ENCODE measurements around the gene GAS1.

GAS1 gene

DNA sequence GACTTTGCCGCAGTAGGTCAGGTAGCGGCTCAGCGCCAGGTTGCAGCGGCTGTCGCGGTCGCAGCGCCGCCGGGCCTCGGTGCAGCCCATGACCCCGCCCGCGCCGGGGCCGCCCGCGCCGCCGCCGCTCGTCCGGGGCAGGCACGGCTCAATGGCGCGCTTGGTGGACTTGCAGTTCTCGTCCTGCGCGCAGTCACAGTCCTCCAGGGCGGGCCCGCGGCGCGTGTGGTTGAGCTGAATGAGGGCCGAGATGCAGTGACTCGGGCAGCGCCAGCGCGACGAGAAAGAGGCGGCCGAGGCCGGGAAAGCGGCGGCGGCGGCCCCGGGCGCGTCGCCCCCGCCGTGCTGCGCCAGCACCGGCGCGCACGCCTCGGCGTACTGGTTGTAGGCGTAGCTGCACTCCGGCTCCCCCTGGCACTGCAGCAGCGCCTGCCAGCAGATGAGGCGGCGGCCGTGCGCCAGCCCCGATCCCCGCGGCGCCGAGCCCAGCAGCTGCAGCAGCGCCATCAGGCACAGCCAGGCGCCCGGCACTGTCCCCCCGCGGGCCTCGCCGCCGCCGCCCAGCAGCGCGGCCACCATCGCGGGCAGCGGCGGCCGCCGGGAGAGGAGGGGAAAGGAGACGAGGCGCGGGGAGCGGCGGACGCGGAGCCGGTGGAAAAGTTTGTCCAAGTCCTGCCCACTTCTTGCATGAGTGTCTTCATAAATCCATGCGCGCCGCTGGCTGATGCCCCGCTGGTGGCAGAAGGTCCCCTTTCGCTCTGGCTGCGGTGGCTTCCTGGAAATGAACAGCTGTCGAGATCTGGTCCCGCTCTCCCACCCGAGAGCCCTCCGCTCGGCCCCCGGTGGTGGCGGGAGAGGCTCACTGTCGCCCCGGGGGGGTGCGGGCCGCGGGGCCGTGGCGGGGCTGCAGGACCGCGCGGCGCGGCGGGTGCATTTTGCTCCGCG is 833 bp downstream of the GAS1 start:
- H3K27ac Mint-ChIP-seq: no peak overlapping the region
- H3K4me1 Mint-ChIP-seq: peaks cover 8 to 22% of the 10 kb centered on the region in 2 donors
- H3K36me3 Mint-ChIP-seq: no peaks in the 10 kb centered on the region
- H3K9me3 Mint-ChIP-seq: peaks cover 0 to 2% of the 10 kb centered on the region in 2 donors
- H3K4me3 Mint-ChIP-seq: peak overlapping the region; percentile 67 to 69
- H3K27me3 Mint-ChIP-seq: peaks cover 41 to 56% of the 10 kb centered on the region in 2 donors
- peak; percentile 42 for DNase-seq
- peak; percentile 62 to 65 for ATAC-seq (replicated peaks)

DNA sequence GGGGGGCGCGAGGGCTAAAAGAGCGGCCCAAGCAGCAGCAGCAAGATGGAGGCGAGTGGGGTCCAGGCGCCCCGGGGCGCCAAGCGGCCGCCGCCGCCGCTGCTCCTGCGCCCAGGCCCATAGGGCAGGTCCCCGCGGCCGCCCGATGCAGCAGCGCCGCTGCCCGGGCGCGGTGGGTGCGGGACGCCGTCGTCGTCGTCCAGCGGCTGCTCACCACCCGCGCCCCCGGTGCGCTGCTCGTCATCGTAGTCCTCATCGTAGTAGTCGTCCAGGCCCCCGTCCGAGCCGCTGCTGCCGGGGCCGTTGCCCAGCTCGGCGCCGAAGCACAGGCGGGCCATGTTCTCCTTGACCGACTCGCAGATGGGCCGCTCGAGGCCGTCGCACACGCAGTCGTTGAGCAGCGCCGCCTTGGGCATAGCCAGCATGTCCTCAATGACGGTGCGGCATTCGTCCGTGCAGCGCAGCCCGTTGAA is 1.5 kb downstream of the GAS1 start:
- H3K9me3 Mint-ChIP-seq: no peaks in the 10 kb centered on the region
- no peaks in the 10 kb centered on the region for H3K36me3 Mint-ChIP-seq
- peak overlapping the region; percentile 61 to 67 for H3K4me3 Mint-ChIP-seq
- peak; percentile 2 to 17 for ATAC-seq (replicated peaks)
- no peak for DNase-seq
- no peak overlapping the region for H3K27ac Mint-ChIP-seq
- H3K4me1 Mint-ChIP-seq: peaks cover 8 to 22% of the 10 kb centered on the region in 2 donors
- H3K27me3 Mint-ChIP-seq: peaks cover 43 to 59% of the 10 kb centered on the region in 2 donors

DNA sequence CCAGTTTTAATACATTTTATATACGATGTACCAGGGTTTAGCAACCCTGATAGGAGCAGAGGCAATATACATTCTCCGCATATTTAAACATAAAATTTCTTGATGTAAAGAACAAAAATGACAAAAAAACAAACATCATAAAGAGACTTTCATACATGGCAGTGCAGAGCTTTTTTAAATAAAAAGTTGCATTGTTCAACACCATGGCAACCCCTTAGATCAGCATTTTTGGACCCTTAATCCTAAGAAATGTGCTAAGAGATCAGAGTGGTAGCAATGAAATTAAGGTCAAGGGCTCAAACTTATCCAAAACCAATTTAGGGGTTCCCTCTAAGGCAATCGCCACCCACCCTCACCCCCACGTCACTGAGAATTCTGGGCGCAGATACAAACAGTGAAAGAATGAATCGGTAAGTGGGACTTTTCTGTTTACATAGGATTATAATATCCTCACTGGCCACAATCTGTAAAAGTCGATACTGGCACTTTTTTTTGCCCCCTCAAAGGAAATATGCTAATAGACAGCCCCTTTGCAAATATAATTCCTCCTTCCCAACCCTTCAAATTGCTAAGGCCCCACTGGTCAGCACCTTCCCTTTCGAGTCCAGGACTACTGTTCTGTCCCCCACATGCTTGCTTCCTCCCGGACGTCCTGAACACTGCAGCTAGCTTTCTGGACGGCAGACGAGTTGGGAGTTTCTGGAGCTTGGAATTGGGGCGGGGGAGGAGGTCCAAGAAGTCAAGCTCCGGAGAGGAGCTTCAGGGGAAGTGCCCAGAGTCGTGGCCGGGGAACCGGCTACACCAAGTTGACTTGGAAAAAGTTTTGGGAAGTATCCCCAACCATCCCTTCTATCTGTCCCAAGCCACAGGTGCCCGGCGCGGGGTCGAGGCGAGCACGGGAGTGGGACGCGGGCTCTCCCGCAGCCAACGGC is 2.2 kb downstream of the GAS1 start:
- ATAC-seq (replicated peaks) (no peak), DNase-seq (no peak)
- H3K9me3 Mint-ChIP-seq: no peaks in the 10 kb centered on the region
- peak overlapping the region; percentile 2 to 44 for H3K4me3 Mint-ChIP-seq
- H3K27ac Mint-ChIP-seq: no peak overlapping the region
- H3K4me1 Mint-ChIP-seq: peaks cover 8 to 22% of the 10 kb centered on the region in 2 donors
- no peaks in the 10 kb centered on the region for H3K36me3 Mint-ChIP-seq
- H3K27me3 Mint-ChIP-seq: peaks cover 38 to 55% of the 10 kb centered on the region in 2 donors

DNA sequence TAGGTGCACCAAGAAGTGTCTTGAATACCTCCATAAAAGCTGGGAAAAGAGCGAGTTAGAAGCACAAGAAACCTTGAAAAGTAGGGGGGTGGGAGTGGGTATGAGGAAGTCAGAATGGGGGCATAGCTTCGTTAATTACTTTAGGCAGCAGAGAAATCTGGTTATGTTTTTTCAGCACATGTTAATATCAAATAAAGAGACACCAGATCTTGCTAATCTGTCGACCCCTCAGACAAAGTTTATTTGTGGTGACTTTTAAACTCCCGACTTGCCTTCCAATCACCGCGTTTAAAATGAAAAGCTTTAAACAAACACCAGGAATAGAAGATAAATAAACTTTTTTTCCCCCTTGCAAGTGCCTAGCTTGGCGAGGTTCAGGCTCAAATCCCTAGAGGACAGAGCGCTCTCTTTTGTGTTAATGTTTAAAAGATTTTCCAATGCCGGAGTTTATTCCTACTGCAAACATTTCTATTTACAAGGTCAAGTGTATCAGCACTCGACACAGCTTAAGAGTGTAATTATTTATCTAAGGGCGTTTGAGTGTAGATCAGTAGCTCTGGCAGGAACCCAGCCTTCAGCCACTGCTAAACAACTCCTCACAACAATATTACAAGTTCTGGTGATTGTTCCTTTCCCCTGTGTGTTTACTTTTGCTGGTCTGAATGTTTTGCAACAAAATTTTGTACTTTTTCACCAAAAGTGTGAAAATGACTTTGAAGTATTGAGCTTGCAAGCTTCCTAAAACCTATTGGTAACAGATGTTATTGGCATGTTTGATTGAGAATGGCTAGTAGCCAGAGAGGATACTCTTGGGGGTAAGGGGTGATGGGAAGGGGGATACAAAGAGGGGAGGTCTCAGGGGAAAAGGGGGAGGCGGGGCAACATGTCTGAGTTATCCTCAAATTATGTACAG is 3.8 kb downstream of the GAS1 start:
- no peak overlapping the region for H3K4me3 Mint-ChIP-seq
- H3K9me3 Mint-ChIP-seq: no peaks in the 10 kb centered on the region
- H3K4me1 Mint-ChIP-seq: peaks cover 5 to 17% of the 10 kb centered on the region in 2 donors
- ATAC-seq (replicated peaks) (no peak), DNase-seq (no peak)
- H3K27me3 Mint-ChIP-seq: peaks cover 44 to 65% of the 10 kb centered on the region in 2 donors
- no peaks in the 10 kb centered on the region for H3K36me3 Mint-ChIP-seq
- no peak overlapping the region for H3K27ac Mint-ChIP-seq

DNA sequence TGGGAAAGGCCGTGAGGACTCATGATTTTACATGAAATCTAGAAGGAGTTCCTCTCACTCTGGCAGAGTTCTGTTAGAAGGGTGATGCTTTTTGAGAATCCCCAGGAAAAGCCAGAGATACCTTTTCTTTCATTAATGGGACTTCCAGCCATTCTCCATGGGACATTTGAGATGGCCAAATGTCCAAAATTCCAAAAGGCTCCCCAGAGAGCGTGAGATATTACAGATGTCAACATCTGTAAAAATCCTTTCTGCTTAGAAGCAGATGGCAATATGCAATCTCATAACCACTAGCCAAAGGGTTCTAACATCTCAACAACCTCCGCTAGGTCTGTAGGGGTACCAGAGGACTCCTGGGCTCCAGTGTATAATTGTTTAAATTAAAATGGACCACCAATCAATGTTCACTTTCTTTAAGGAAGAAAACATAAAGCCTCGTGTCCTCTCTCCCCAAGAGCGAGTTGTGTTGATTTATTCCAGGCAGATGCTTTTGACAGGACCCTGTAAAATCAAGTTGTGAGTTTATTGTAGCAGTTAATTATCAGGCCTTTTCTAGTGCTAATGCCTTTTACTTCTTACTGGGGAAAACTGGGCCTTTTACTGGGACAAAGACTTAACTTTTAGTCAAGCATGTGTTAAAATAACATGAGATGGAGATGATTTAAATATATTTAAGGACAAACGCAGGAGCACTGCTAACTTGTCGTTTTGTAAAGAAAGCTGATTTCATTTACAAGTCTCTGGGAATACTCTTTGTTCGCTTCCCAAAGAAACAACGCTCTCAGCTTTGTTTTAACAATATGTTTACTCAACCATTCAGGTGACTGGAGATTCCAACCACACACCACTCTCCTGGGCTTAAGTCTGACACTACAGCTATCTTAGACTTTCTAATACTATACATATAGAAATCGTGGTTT is 4.8 kb downstream of the GAS1 start:
- H3K27me3 Mint-ChIP-seq: peaks cover 44 to 70% of the 10 kb centered on the region in 2 donors
- no peak for DNase-seq
- no peaks in the 10 kb centered on the region for H3K36me3 Mint-ChIP-seq
- ATAC-seq (replicated peaks): no peak
- peaks cover 5 to 12% of the 10 kb centered on the region in 2 donors for H3K4me1 Mint-ChIP-seq
- H3K9me3 Mint-ChIP-seq: no peaks in the 10 kb centered on the region
- H3K27ac Mint-ChIP-seq: no peak overlapping the region
- H3K4me3 Mint-ChIP-seq: no peak overlapping the region

DNA sequence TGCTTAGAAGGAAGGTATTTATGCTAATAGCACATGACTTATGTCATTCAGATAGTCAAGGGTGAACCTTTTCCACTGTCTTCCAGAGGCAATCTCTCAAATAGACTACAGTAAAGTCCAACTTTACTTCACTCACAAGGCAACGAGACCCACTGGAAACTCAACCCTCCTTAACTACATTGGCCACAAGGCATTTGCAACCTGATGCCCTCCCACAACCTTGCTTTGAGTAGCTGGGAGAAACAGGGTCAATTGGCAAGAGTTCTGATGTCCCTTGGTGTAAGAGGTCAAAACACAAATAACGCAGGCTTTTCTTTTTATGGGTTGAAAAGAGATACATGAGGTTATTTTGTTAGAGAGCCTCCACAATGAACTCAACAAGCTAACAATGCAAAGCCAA is 6.1 kb downstream of the GAS1 start:
- Mint-ChIP-seq H3K36me3 (no peaks in the 10 kb centered on the region), H3K27ac (no peak overlapping the region), H3K9me3 (no peaks in the 10 kb centered on the region), H3K4me3 (no peak overlapping the region), H3K4me1 (peaks cover 5 to 12% of the 10 kb centered on the region in 2 donors), H3K27me3 (peaks cover 44 to 70% of the 10 kb centered on the region in 2 donors)
- DNase-seq: no peak
- ATAC-seq (replicated peaks): no peak

DNA sequence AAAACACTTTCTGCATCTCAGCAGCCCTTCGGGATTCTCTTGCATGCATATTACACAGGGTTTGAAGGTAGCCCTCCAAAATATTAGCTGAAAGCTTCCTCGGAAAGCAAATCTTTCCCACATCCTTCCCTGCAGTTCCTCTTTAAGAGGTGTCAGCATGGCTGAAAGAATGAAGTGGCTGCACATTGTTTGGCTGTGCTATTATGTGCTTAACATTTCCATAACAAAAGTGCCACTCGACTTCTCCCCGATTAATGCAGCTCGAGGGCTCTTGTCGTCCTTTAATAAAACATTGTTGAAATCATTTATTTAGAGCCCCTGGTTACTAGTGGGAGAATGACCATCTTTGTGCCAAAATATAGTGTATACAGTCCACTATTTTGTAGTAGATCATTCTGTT is 6.5 kb downstream of the GAS1 start:
- H3K27me3 Mint-ChIP-seq: peaks cover 41 to 67% of the 10 kb centered on the region in 2 donors
- H3K9me3 Mint-ChIP-seq: no peaks in the 10 kb centered on the region
- peaks cover 2 to 9% of the 10 kb centered on the region in 2 donors for H3K4me1 Mint-ChIP-seq
- H3K4me3 Mint-ChIP-seq: no peak overlapping the region
- no peak overlapping the region for H3K27ac Mint-ChIP-seq
- no peak for ATAC-seq (replicated peaks)
- H3K36me3 Mint-ChIP-seq: no peaks in the 10 kb centered on the region
- no peak for DNase-seq

DNA sequence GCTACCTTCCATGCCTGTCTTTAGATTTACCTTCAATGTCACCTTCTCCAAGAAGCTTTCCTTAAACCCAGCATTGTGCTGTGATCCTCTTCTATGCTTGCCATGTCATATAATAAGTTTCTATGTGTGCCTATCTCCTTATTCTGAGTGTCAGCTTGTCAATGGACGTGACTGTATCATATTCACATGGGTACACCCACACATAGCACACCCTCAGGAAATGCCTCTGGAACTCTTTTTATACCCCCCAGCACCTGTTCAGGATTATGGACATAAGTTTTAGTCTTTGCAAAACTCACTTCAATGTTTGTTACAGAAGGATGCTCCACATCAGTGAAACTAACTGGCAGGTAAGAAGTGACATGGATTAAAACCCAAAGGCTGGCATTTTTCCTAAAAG is 7.4 kb downstream of the GAS1 start:
- H3K9me3 Mint-ChIP-seq: no peaks in the 10 kb centered on the region
- no peak for DNase-seq
- H3K36me3 Mint-ChIP-seq: no peaks in the 10 kb centered on the region
- peaks cover 35 to 58% of the 10 kb centered on the region in 2 donors for H3K27me3 Mint-ChIP-seq
- no peak for ATAC-seq (replicated peaks)
- no peaks in the 10 kb centered on the region for H3K4me1 Mint-ChIP-seq
- H3K4me3 Mint-ChIP-seq: no peak overlapping the region
- no peak overlapping the region for H3K27ac Mint-ChIP-seq

DNA sequence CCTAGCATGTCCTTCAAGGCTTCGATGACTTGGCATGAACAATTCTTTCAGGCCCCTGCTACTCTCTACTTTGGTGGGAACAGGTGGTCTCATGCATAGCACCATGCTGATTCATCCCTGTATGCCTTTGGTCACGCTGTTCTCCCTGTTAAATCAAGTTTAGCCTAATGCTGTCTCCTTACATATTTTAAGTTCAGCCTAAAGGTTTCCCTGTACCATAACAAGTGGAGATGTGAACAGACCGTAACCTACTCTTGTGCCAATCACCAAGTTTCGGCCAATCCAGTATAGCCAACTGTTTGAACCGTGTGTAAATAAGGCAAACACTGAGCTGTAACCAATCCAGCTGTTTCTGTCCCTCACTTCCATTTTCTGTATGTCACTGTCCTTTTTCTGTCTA is 8.0 kb downstream of the GAS1 start:
- no peak overlapping the region for H3K27ac Mint-ChIP-seq
- no peaks in the 10 kb centered on the region for H3K4me1 Mint-ChIP-seq
- H3K27me3 Mint-ChIP-seq: peaks cover 33 to 55% of the 10 kb centered on the region in 2 donors
- H3K9me3 Mint-ChIP-seq: no peaks in the 10 kb centered on the region
- no peak for DNase-seq
- no peaks in the 10 kb centered on the region for H3K36me3 Mint-ChIP-seq
- ATAC-seq (replicated peaks): no peak
- H3K4me3 Mint-ChIP-seq: no peak overlapping the region

DNA sequence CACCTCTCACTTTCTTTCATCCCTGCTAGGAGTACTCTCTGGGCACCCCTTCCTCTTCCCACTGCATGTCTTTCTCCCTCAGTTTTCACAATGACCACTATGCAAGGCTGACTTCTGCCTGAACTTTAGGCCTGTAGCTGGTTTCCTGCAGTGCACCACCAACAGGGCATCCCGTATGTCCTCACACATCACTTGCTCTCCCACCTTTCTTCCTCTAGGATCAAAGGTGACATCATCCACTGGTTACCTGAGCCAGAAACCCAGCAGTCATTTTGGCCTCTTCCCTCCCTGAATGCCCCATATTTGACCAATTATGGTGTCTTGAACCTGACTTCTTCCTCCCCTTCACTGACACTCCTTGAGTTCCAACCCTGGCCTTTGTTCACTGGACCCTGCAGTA is 8.5 kb downstream of the GAS1 start:
- H3K36me3 Mint-ChIP-seq: no peaks in the 10 kb centered on the region
- H3K27me3 Mint-ChIP-seq: peaks cover 30 to 52% of the 10 kb centered on the region in 2 donors
- DNase-seq (no peak), ATAC-seq (replicated peaks) (no peak)
- no peaks in the 10 kb centered on the region for H3K9me3 Mint-ChIP-seq
- H3K4me3 Mint-ChIP-seq: no peak overlapping the region
- no peak overlapping the region for H3K27ac Mint-ChIP-seq
- H3K4me1 Mint-ChIP-seq: no peaks in the 10 kb centered on the region

DNA sequence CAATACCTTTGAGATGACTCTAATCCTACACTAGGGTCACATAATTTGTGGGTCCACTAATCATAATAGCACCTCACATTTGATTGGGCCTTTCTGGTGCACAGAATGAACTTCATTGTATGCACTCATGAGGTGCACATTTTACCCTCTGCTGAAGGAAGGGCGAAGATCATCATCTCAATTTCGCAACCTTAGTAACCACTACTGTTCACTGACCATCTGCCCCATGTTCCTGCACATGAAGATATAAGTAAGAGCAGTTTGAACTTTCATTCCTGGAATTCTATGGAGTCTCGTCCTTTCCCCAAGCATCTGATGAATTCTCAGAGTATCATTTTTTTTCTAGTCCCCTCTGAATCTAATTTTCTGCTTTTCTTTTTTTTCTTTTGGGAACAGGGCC is 21.2 kb downstream of the GAS1 start:
- Mint-ChIP-seq H3K27me3 (peaks cover 21 to 27% of the 10 kb centered on the region in 2 donors), H3K36me3 (no peaks in the 10 kb centered on the region), H3K4me1 (no peaks in the 10 kb centered on the region), H3K9me3 (peaks cover 5 to 7% of the 10 kb centered on the region in 2 donors), H3K4me3 (no peak overlapping the region), H3K27ac (no peak overlapping the region)
- DNase-seq (no peak), ATAC-seq (replicated peaks) (no peak)

DNA sequence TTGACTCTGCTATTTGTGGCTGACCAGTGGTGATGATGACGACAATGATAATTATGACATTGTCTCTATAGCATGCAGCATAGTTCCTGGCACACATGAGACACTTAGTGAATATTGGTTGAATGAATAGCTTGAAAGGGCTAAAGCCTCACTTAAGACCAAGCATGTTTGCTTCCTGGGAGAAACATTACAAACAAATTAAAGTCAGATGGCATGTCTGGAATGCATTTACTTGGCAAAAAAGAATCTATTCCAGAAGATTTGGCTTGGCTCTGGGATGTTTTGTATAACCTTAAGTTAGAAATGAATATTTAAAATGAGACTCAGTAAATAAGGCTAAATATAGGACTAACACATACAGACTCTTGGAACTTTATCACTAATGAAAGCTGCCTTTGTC is 21.6 kb downstream of the GAS1 start:
- Mint-ChIP-seq H3K27ac (no peak overlapping the region), H3K27me3 (peaks cover 21 to 27% of the 10 kb centered on the region in 2 donors), H3K4me1 (no peaks in the 10 kb centered on the region), H3K4me3 (no peak overlapping the region), H3K9me3 (peaks cover 3 to 4% of the 10 kb centered on the region in 2 donors), H3K36me3 (no peaks in the 10 kb centered on the region)
- ATAC-seq (replicated peaks): no peak
- DNase-seq: no peak

DNA sequence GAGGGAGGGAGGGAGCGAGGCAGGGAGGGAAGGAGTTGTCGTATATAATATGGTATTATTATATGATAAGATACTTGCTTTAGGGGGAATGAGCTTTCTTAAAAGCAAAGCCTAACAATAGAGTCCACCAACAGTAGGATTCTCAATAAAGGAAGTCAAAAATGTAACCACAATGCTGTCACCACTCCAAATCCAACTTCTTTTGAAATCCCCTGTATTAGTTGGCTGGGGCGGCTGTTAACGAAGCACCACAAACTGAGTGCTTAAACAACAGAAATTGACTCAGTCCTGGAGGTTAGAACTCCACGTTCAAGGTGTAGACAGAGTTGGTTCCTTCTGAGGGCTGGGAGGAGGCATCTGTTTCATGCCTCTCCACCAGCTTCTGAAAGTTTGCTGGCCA is 23.1 kb downstream of the GAS1 start:
- DNase-seq (no peak), ATAC-seq (replicated peaks) (no peak)
- Mint-ChIP-seq H3K27ac (no peak overlapping the region), H3K4me1 (no peaks in the 10 kb centered on the region), H3K9me3 (no peaks in the 10 kb centered on the region), H3K36me3 (no peaks in the 10 kb centered on the region), H3K27me3 (peaks cover 15 to 22% of the 10 kb centered on the region in 2 donors), H3K4me3 (no peak overlapping the region)

Data from stimulated activated naive B cell treated with anti-CD40 and anti-IgM and Interleukin-4, amounts not matched to agents 10 μg/mL and 1 μg/mL and 100 μg/mL, for 72 hours (primary cell).